Stimulated activated CD8-positive, alpha-beta memory T cell treated with anti-CD3 and anti-CD28 coated beads, Interleukin-2, amount 100 ng/mL, for 1 hour (primary cell): Measurements from ENCODE around the gene CORO1C.
A peak's percentile ranks its signal among the peaks of the same experiment; 100 is the strongest.

ENCODE experiments used
- DNase-seq, 2 donors: peaks; one replicate each; pipeline ENCODE4 v3.0.0-alpha.2; 2020; ENCODE audit warnings: low read depth in 2 of 2

Gene CORO1C

DNA sequence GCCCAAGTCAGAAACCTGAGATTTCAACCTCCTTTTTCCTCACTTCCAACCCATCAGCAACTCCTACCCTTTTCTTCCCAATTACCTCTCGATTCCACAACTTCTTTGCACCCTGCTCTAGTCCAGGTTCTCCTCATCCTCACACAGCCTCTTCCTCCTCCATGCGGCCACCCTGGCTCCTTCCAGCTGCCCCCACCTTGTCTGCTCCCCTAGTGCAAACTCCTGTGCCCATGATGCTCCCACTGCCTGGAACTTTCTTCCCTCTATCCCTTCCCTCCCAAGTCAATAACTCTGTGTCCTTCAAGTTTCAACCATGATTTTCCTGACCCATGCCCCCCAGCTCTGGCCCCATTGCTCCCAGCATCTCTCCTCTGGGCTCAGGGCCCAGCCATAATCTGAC lies 115.0 kb downstream of the CORO1C start:
- DNase-seq: no peak

- no peak for DNase-seq
Measured at GRCh38 chr12:108615918-108616317, 115.4 kb downstream of the CORO1C start.

- DNase-seq: no peak
Measured at GRCh38 chr12:108614639-108615038, 116.7 kb downstream of the CORO1C start.

DNA sequence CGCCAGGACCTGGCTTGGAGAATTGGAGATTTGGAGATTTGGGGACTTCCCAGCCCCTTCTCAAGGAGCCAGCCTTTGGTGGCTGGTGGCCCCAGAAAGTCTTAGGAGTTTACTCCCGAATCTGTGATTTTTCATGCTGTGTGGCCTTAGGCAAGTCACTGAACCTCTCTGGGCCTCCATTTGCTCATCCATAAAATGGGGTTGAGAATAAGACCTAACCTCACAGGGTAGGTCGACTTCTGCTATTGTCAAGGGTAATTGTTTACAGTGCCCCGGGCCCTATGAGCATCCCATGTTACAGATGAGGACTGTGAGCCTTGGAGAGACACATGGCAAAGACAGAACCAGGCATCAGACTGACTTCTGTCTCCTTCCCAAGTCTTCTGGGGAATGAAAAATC lies 117.3 kb downstream of the CORO1C start:
- no peak for DNase-seq

- DNase-seq: no peak
Measured at GRCh38 chr12:108613548-108613947, 117.8 kb downstream of the CORO1C start.

GRCh38 chr12:108612788-108613282 lies 118.5 kb downstream of the CORO1C start:
- no peak for DNase-seq

DNA sequence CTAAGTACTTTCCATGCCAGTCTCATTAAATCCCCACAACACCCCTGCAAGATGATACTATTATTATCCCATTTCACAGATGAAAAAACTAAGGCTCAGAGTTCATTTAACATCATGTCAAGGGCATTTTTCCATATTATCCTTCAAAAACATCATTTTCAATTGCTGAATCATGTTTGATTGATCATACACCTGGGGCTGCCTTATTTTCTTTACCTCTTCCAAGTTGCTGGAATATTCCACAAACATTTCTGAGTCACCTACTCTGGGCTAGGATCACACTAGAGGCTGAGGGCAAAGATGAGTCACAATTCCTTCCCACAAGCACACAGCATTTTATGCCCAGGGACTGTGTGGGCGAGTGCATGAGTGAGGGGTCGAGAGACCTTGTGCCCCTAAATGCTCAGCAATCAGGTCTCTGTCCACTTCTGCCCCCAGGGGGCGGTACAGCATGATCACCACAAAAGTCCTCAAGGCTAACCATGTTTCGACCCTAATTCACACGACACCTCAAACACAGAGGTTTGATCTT lies 119.4 kb downstream of the CORO1C start:
- peak in 1 of 2 donors; percentile 39 for DNase-seq

GRCh38 chr12:108610856-108611605 lies 120.3 kb downstream of the CORO1C start:
- DNase-seq: no peak

DNA sequence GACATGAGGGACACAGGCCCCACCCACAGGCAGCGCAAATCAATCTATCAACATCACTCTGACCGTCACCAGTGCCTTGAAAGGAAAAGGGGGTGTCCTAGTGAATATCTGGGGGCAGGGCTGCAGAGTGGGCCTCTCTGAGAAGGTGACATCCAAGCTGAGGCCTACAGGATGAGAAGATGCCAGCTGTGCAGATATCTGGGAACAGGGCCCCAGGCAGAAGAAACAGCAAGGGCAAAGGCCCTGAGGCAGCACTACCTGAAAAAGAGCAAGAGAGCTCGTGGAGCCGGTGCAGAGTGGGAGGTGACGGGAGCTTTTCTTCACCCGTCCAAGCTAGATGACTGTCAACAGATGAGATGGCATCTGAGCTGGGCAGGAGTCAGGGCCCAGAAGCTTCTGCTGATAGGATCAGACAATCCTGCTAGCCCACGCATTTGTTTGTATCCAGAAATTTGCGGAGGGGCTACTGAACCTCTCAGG lies 120.9 kb downstream of the CORO1C start:
- no peak for DNase-seq

DNA sequence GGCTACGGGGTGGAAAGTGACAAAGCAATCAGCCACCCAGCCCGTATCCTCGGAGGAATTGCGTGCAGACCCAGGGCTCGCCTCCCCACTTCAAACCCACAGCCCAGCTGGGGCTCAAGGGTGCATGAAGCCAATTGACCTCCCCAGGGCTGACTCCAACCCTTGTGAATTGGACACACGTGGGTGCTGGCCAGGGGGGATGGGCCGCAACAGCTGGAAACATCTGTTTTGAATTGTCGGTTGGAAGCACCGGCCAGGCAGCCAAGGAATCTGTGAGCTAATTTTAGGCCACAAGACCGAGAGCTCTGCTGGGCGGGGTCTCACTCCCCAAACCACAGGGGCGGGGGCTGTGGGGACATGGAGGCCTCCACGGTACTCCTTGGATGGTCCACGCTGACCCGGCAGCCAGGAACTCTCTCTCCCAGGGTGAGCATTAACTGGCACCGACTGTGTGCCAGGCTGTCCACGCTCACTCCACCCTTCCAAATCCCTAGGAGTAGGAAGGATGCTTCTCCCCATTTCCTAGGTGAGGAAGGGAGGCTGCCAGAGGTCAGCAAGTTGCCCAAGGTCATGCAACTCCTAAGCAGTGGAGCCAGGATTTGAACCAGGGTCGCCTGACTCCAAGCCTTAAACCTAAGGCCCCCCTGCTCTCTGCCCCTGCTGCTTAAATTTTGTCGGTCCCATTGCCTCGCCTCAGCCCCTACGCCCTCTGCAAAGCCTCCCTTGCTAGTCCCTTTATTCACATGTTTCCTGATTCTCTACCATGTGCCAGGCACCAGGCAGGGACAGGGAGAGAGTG lies 121.6 kb downstream of the CORO1C start:
- no peak for DNase-seq

DNA sequence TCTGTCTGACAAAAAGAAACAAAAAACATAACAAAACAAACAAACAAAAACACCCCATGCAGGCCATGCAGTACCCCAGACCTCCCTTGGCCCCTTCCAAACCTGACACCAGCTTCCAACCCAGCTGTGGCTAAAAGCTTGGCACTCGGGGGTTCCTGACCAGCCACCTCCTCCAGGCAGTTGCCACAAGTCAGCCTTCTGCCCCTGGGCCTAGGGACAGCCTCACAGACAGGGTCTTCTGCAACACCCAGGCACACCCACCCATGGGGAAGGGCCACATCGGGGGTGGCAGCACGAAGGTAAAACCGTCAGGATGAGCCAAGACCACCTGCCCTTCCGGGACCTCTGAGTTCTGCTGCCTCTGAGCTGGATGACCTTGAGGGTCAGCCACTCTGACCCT lies 122.7 kb downstream of the CORO1C start:
- DNase-seq: no peak

- DNase-seq: no peak
Measured at GRCh38 chr12:108607981-108608600, 123.2 kb downstream of the CORO1C start.

DNA sequence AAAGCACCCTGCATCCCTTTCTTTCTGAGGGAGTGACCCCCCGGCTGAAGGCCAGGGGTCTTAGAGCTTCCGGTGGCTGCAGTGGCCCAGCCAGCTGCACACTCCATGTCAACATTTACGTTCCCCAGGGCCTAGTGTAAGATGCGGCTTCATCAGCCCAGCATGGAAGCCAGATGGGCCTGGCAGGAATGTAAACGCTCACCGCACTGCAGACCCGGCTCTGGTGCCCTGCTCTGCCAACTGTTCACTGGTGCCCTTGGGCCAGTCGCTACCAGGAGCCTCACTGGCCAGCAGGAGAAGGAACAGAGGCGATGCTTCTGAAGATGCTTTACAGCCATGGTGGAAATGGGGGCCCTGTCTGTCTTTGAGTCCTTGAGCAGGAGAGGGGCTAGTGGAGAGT lies 124.8 kb downstream of the CORO1C start:
- DNase-seq: no peak

GRCh38 chr12:108605690-108606406 lies 125.5 kb downstream of the CORO1C start:
- no peak for DNase-seq

DNA sequence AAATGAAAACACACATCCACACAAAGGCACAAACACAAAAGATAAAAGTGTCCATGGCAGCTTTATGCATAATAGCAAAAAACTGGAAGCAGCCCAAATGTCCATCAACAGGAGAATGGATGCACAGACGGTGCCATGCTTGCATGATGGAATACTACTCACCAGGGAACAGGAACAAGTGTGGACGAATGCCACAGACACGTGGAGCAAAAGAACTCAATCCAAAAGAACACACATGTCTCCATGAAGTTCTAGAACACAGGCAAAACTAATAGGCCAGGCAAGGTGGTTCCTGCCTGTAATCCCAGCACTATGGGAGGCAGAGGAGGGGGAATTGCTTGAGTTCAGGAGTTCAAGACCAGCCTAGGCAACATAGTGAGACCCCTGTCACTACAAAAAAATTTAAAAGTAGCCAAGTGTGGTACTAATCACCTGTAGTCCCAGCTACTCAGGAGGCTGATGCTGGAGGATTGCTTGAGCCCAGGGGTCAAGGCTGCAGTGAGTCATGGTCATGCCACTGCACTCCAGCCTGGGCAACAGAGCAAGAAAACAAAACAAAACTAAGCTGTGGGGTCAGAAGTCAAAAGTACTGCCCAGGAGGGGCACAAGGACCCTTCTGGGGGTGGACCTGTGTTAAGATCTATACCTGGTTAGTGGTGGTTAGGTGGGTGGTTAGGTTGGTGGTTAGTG lies 126.2 kb downstream of the CORO1C start:
- DNase-seq: no peak

GRCh38 chr12:108604208-108604941 lies 126.9 kb downstream of the CORO1C start:
- DNase-seq: no peak

- no peak for DNase-seq
Measured at GRCh38 chr12:108603743-108604142, 127.6 kb downstream of the CORO1C start.

- no peak for DNase-seq
Measured at GRCh38 chr12:108602976-108603704, 128.2 kb downstream of the CORO1C start.

DNA sequence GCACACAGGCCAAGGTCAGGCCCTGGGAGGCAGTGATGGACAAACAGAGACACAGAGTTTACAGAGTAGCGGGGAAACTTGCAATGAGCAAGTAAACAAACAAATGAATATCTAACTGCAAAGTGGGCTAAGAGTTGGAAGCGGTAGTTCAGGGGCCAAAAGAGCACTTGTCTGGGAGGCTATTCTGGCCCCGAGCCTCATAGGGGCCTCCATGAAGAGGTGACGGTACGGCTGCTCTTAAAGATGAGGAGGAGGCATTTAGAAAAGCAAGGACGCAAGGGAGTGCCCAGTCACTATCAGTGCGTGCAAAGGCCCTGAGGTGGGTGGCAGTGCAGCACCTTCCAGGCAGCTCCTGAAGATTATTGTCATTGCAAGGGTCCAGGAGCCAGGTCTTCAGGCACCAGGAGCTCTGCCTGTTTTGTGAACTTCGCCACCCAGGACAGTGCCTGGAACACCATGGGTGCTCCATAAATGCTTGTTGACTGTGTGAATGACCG lies 129.1 kb downstream of the CORO1C start:
- DNase-seq: no peak
